Measurements from ENCODE around the gene DDX10.

The DDX10 gene

GRCh38 chr11:108797578-108798100, 132.8 kb downstream of the DDX10 start:
- no peaks in the 10 kb centered on the region for H3K9me3 ChIP-seq (ENCODE audit: insufficient read depth, low read length, severe bottlenecking)

GRCh38 chr11:108802492-108802891, 137.6 kb downstream of the DDX10 start:
- no peak overlapping the region for H3K4me2 ChIP-seq (ENCODE audit: insufficient read depth, low read length)
- no peaks in the 10 kb centered on the region for H3K4me1 ChIP-seq (ENCODE audit: insufficient read depth, low read length)
- no peak for TF ChIP-seq EZH2 (IDR thresholded peaks at IDR 0.05; ENCODE audit: borderline replicate concordance, low read depth, low read length, severe bottlenecking)
- TF ChIP-seq CTCF (IDR thresholded peaks at IDR 0.05; ENCODE audit: borderline replicate concordance, extremely low read depth, low read length, poor library complexity, severe bottlenecking) = no peak
- H3K27me3 ChIP-seq (ENCODE audit: insufficient read depth, low read length, poor library complexity) = no peaks in the 10 kb centered on the region
- H4K20me1 ChIP-seq (ENCODE audit: insufficient read depth, low read length) = no peaks in the 10 kb centered on the region
- H3K27ac ChIP-seq (ENCODE audit: low read length) = no peak overlapping the region
- no peaks in the 10 kb centered on the region for H3K36me3 ChIP-seq (ENCODE audit: insufficient read depth, low read length)
- no peak for ATAC-seq (ENCODE audit: insufficient read depth, low read depth)
- no peak overlapping the region for H3K9ac ChIP-seq (ENCODE audit: low read depth, low read length)
- no peak overlapping the region for H3K4me3 ChIP-seq (ENCODE audit: low read depth in 1 of 2, low read length in 2 of 2)
- no peak for DNase-seq
- no peaks in the 10 kb centered on the region for H3K79me2 ChIP-seq (ENCODE audit: insufficient read depth, low read length)
- no peak overlapping the region for H2AFZ ChIP-seq (ENCODE audit: low read depth, low read length)
- no peaks in the 10 kb centered on the region for H3K9me3 ChIP-seq (ENCODE audit: insufficient read depth, low read length, severe bottlenecking)

More at GRCh38 chr11:108797578-108798100, 132.8 kb downstream of the DDX10 start:
- ATAC-seq (ENCODE audit: insufficient read depth, low read depth) (no peak), DNase-seq (no peak)
- H3K27ac ChIP-seq (ENCODE audit: low read length) = no peak overlapping the region
- no peaks in the 10 kb centered on the region for H3K36me3 ChIP-seq (ENCODE audit: insufficient read depth, low read length)
- H3K9ac ChIP-seq (ENCODE audit: low read depth, low read length) = no peak overlapping the region
- no peak overlapping the region for H2AFZ ChIP-seq (ENCODE audit: low read depth, low read length)
- no peaks in the 10 kb centered on the region for H3K4me1 ChIP-seq (ENCODE audit: insufficient read depth, low read length)
- H3K79me2 ChIP-seq (ENCODE audit: insufficient read depth, low read length) = 0 out of 2 replicates have a peak, but pooled peaks cover 3% of the 10 kb centered on the region
- no peaks in the 10 kb centered on the region for H4K20me1 ChIP-seq (ENCODE audit: insufficient read depth, low read length)
- H3K4me2 ChIP-seq (ENCODE audit: insufficient read depth, low read length) = no peak overlapping the region
- H3K4me3 ChIP-seq (ENCODE audit: low read depth in 1 of 2, low read length in 2 of 2) = no peak overlapping the region
- no peak for TF ChIP-seq EZH2 (IDR thresholded peaks at IDR 0.05; ENCODE audit: borderline replicate concordance, low read depth, low read length, severe bottlenecking)
- no peak for TF ChIP-seq CTCF (IDR thresholded peaks at IDR 0.05; ENCODE audit: borderline replicate concordance, extremely low read depth, low read length, poor library complexity, severe bottlenecking)
- no peaks in the 10 kb centered on the region for H3K27me3 ChIP-seq (ENCODE audit: insufficient read depth, low read length, poor library complexity)

GRCh38 chr11:108803776-108804175, 138.9 kb downstream of the DDX10 start:
- no peak overlapping the region for H2AFZ ChIP-seq (ENCODE audit: low read depth, low read length)
- TF ChIP-seq EZH2 (IDR thresholded peaks at IDR 0.05; ENCODE audit: borderline replicate concordance, low read depth, low read length, severe bottlenecking) (no peak), CTCF (IDR thresholded peaks at IDR 0.05; ENCODE audit: borderline replicate concordance, extremely low read depth, low read length, poor library complexity, severe bottlenecking) (no peak)
- no peaks in the 10 kb centered on the region for H3K9me3 ChIP-seq (ENCODE audit: insufficient read depth, low read length, severe bottlenecking)
- no peaks in the 10 kb centered on the region for H3K36me3 ChIP-seq (ENCODE audit: insufficient read depth, low read length)
- no peaks in the 10 kb centered on the region for H4K20me1 ChIP-seq (ENCODE audit: insufficient read depth, low read length)
- no peak overlapping the region for H3K4me2 ChIP-seq (ENCODE audit: insufficient read depth, low read length)
- no peak overlapping the region for H3K27ac ChIP-seq (ENCODE audit: low read length)
- no peaks in the 10 kb centered on the region for H3K79me2 ChIP-seq (ENCODE audit: insufficient read depth, low read length)
- no peaks in the 10 kb centered on the region for H3K27me3 ChIP-seq (ENCODE audit: insufficient read depth, low read length, poor library complexity)
- ATAC-seq (ENCODE audit: insufficient read depth, low read depth) (no peak), DNase-seq (no peak)
- H3K4me3 ChIP-seq (ENCODE audit: low read depth in 1 of 2, low read length in 2 of 2) = no peak overlapping the region
- H3K9ac ChIP-seq (ENCODE audit: low read depth, low read length) = no peak overlapping the region
- no peaks in the 10 kb centered on the region for H3K4me1 ChIP-seq (ENCODE audit: insufficient read depth, low read length)
